HEK293 (cell line): ENCODE measurements around the gene GPR84.

Experiments
- CTCF ChIA-PET: fragments of 350-600 bp; formaldehyde crosslinking; extraction: SDS; loops from one replicate; lab custom pipeline; 2021; ENCODE audit warnings: antibody characterized with exemption; lab: Yijun Ruan, JAX
- POLR2A ChIA-PET: fragments of 300-600 bp; formaldehyde crosslinking; extraction: SDS; loops from one replicate; lab custom pipeline; 2020; ENCODE audit warnings: antibody characterized with exemption, inconsistent platforms; lab: Yijun Ruan, JAX
- H3K27ac ChIP-seq: fragments of 200-500 bp; sonication (Bioruptor generic); 2 replicates; pipeline ENCODE4 v1.5.1; 2014; ENCODE audit warnings: low read depth, low read length, control low read depth, inconsistent platforms; ENCODE audit errors: extremely low read depth
- H3K36me3 ChIP-seq, 2 experiments: fragments of 200-500 bp in 1 of 2; sonication (Bioruptor generic) in 1 of 2; 1 replicate in 1 of 2; 2 replicates in 1 of 2; pipeline ENCODE4 v1.5.1; 2014 to 2017; ENCODE audit warnings: inconsistent platforms in 2 of 2, low read length in 2 of 2; ENCODE audit not compliant: control insufficient read depth in 2 of 2, insufficient read depth in 1 of 2
- H3K4me1 ChIP-seq: fragments of 200-500 bp; sonication (Bioruptor generic); 2 replicates; pipeline ENCODE4 v1.5.1; 2014; ENCODE audit warnings: mild to moderate bottlenecking, low read length, inconsistent platforms; ENCODE audit not compliant: control insufficient read depth, insufficient read depth
- H3K4me3 ChIP-seq: 2 replicates; pipeline ENCODE4 v1.5.1; 2011; ENCODE audit warnings: low read depth, mild to moderate bottlenecking, control low read depth, low read length, moderate library complexity
- H3K9me3 ChIP-seq: fragments of 200-500 bp; sonication (Bioruptor generic); 2 replicates; pipeline ENCODE4 v1.5.1; 2014; ENCODE audit warnings: low read depth, low read length, inconsistent platforms; ENCODE audit not compliant: control insufficient read depth, insufficient read depth
- CTCF ChIP-seq: fragments of 450-650 bp; formaldehyde crosslinking; IDR thresholded peaks from 2 replicates; pipeline ENCODE4 v1.5.1; 2016; ENCODE audit warnings: missing biosample characterization, missing genetic modification characterization
- REST ChIP-seq: fragments of 450-650 bp; formaldehyde crosslinking; IDR thresholded peaks from 2 replicates; pipeline ENCODE4 v1.5.1; 2016; ENCODE audit warnings: missing biosample characterization, missing genetic modification characterization
- TCF7L2 ChIP-seq: IDR thresholded peaks from 2 replicates; pipeline ENCODE4 v1.6.1; 2011; ENCODE audit warnings: low read depth, mild to moderate bottlenecking, inconsistent platforms, low read length, moderate library complexity, borderline replicate concordance
- TSHZ1 ChIP-seq: fragments of 450-650 bp; formaldehyde crosslinking; IDR thresholded peaks from 2 replicates; pipeline ENCODE4 v1.5.1; 2016; ENCODE audit warnings: missing biosample characterization, missing genetic modification characterization, borderline replicate concordance
- WT1 ChIP-seq: fragments of 450-650 bp; formaldehyde crosslinking; IDR thresholded peaks from 2 replicates; pipeline ENCODE4 v1.5.1; 2016; ENCODE audit warnings: missing biosample characterization, missing genetic modification characterization
- ZNF2 ChIP-seq: fragments of 450-650 bp; formaldehyde crosslinking; IDR thresholded peaks from 2 replicates; pipeline ENCODE4 v1.5.1; 2016; ENCODE audit warnings: missing biosample characterization, missing genetic modification characterization
- ZNF239 ChIP-seq: fragments of 450-650 bp; formaldehyde crosslinking; IDR thresholded peaks from 2 replicates; pipeline ENCODE4 v1.5.1; 2016; ENCODE audit warnings: missing biosample characterization, missing genetic modification characterization
- ZNF398 ChIP-seq: fragments of 450-650 bp; formaldehyde crosslinking; IDR thresholded peaks from 2 replicates; pipeline ENCODE4 v1.5.1; 2017; ENCODE audit warnings: missing biosample characterization, missing genetic modification characterization
- ZNF473 ChIP-seq: fragments of 450-650 bp; formaldehyde crosslinking; IDR thresholded peaks from 2 replicates; pipeline ENCODE4 v1.5.1; 2017; ENCODE audit warnings: missing biosample characterization, missing genetic modification characterization
- ZNF571 ChIP-seq: fragments of 450-650 bp; formaldehyde crosslinking; IDR thresholded peaks from 2 replicates; pipeline ENCODE4 v1.5.0; 2017; ENCODE audit warnings: missing biosample characterization, missing genetic modification characterization
- ZNF621 ChIP-seq: fragments of 450-650 bp; formaldehyde crosslinking; IDR thresholded peaks from 2 replicates; pipeline ENCODE4 v1.5.1; 2017; ENCODE audit warnings: missing biosample characterization, missing genetic modification characterization
- ZNF629 ChIP-seq: fragments of 450-650 bp; formaldehyde crosslinking; IDR thresholded peaks from 2 replicates; pipeline ENCODE4 v1.5.1; 2017; ENCODE audit warnings: missing biosample characterization, missing genetic modification characterization
- ZNF660 ChIP-seq: fragments of 450-650 bp; IDR thresholded peaks from 2 replicates; pipeline ENCODE4 v1.5.1; 2018; ENCODE audit warnings: missing biosample characterization, mild to moderate bottlenecking, missing genetic modification characterization
- ZNF785 ChIP-seq: fragments of 450-650 bp; formaldehyde crosslinking; IDR thresholded peaks from 2 replicates; pipeline ENCODE4 v1.5.1; 2016; ENCODE audit warnings: missing biosample characterization, missing genetic modification characterization
- ZNF791 ChIP-seq: fragments of 450-650 bp; formaldehyde crosslinking; IDR thresholded peaks from 2 replicates; pipeline ENCODE4 v1.5.1; 2016; ENCODE audit warnings: missing biosample characterization, missing genetic modification characterization

Gene GPR84

GRCh38 chr12:54351341-54351740 lies 12.9 kb downstream of the GPR84 start:
- Histone ChIP-seq H3K36me3 (peaks cover 20 to 51% of the 10 kb centered on the region in 2 experiments), H3K4me3 (no peak overlapping the region), H3K27ac (no peak overlapping the region), H3K4me1 (peaks cover 18% of the 10 kb centered on the region), H3K9me3 (no peaks in the 10 kb centered on the region)
- TF ChIP-seq WT1 (tag by site-specific recombination) (no peak), ZNF239 (tag by site-specific recombination) (no peak), ZNF791 (tag by site-specific recombination) (no peak), ZNF629 (tag by site-specific recombination) (no peak), ZNF473 (tag by site-specific recombination) (no peak), ZNF571 (tag by site-specific recombination) (no peak), CTCF (tag by site-specific recombination) (no peak), ZNF785 (tag by site-specific recombination) (no peak), ZNF398 (tag by site-specific recombination) (no peak), ZNF660 (tag by site-specific recombination) (no peak), TSHZ1 (tag by site-specific recombination) (no peak), TCF7L2 (no peak), REST (tag by site-specific recombination) (no peak), ZNF2 (tag by site-specific recombination) (no peak), ZNF621 (tag by site-specific recombination) (no peak)
- ChIA-PET CTCF (interaction anchor here (0.6 to 3.0 kb wide), 4 partner anchors 16 to 131 kb away, joined by 4 to 14 read pairs (median 6); no protein-coding TSS in a partner anchor), POLR2A (interaction anchor here (0.9 to 2.0 kb wide), 2 partner anchors 8 to 9 kb away, joined by 3 to 5 read pairs; no protein-coding TSS in a partner anchor)
